ENCODE data around the gene GJD3.

Gene GJD3

GRCh38 chr17:40366861-40367518 lies 2.5 kb upstream of the GJD3 start:
- no peak for DNase-seq

- no peak for DNase-seq
Measured at GRCh38 chr17:40366076-40366860, 1.7 kb upstream of the GJD3 start.

- no peak for DNase-seq
Measured at GRCh38 chr17:40364906-40365305, 369 bp upstream of the GJD3 start.

- DNase-seq = peak; percentile 74
Measured at GRCh38 chr17:40363111-40363827, 1.3 kb downstream of the GJD3 start.

GRCh38 chr17:40362696-40363110 lies 1.8 kb downstream of the GJD3 start:
- peak; percentile 80 for DNase-seq

- DNase-seq = peak; percentile 51
Measured at GRCh38 chr17:40361925-40362695, 2.4 kb downstream of the GJD3 start.

- no peak for DNase-seq
Measured at GRCh38 chr17:40361063-40361924, 3.2 kb downstream of the GJD3 start.

GRCh38 chr17:40360091-40360490 lies 4.4 kb downstream of the GJD3 start:
- DNase-seq = no peak

GRCh38 chr17:40358323-40359038 lies 6.1 kb downstream of the GJD3 start:
- peak; percentile 77 for DNase-seq

GRCh38 chr17:40356990-40357881 lies 7.3 kb downstream of the GJD3 start:
- no peak for DNase-seq

- DNase-seq = no peak
Measured at GRCh38 chr17:40355804-40356758, 8.5 kb downstream of the GJD3 start.

GRCh38 chr17:40355123-40355803 lies 9.3 kb downstream of the GJD3 start:
- DNase-seq = peak; percentile 29

- DNase-seq = no peak
Measured at GRCh38 chr17:40354221-40355122, 10.1 kb downstream of the GJD3 start.

GRCh38 chr17:40352779-40353394 lies 11.7 kb downstream of the GJD3 start:
- no peak for DNase-seq

- no peak for DNase-seq
Measured at GRCh38 chr17:40352237-40352778, 12.2 kb downstream of the GJD3 start.

Measured in NCI-H146 (cell line).